Esophagus muscularis mucosa (tissue), 4 donors: ENCODE results near the gene PHLDA2.

Experiments
- CTCF ChIP-seq, 3 experiments: fragments of 200-600 bp in 2 of 3; fragments of 450-650 bp in 1 of 3; sonication (generic) in 2 of 3; IDR thresholded peaks; one replicate each; pipeline ENCODE4 v1.5.1; 2017 to 2019; ENCODE audit warnings: antibody characterized with exemption in 3 of 3, mild to moderate bottlenecking in 2 of 3, moderate library complexity in 1 of 3
- EP300 ChIP-seq: sonication (generic); formaldehyde crosslinking; IDR thresholded peaks from one replicate; pipeline ENCODE4 v1.6.1; 2017; ENCODE audit warnings: antibody characterized with exemption
- POLR2A ChIP-seq: fragments of 450-650 bp; IDR thresholded peaks from one replicate; pipeline ENCODE4 v1.6.1; 2017; ENCODE audit warnings: antibody characterized with exemption, moderate library complexity, mild to moderate bottlenecking, low read depth
- POLR2AphosphoS5 ChIP-seq, 2 donors: sonication (generic); formaldehyde crosslinking; IDR thresholded peaks; one replicate each; pipeline ENCODE4 v1.6.1; 2017; ENCODE audit warnings: antibody characterized with exemption in 2 of 2

GRCh38 chr11:2912498-2912897 lies 16.7 kb downstream of the PHLDA2 start:
- no peak for TF ChIP-seq POLR2A
- no peak for TF ChIP-seq CTCF (IDR thresholded peaks at IDR 0.05)
- TF ChIP-seq POLR2AphosphoS5 (IDR thresholded peaks at IDR 0.05): no peak
- no peak for TF ChIP-seq EP300
